GM18519 (cell line): ENCODE data around the gene GALNT14.

Experiments
- ATAC-seq: cut with Tn5 transposase; IDR thresholded peaks from one replicate; pipeline ENCODE4 v1.9.1; 2021; ENCODE audit warnings: mild to moderate bottlenecking, moderate library complexity; ENCODE audit not compliant: unreplicated experiment, low FRiP score

The GALNT14 gene

GRCh38 chr2:31089645-31090044, 48.6 kb downstream of the GALNT14 start:
- ATAC-seq, result no peak

GRCh38 chr2:31088504-31089195, 49.6 kb downstream of the GALNT14 start:
- ATAC-seq, result no peak

- ATAC-seq, result no peak
Observed at GRCh38 chr2:31087491-31087890, 50.7 kb downstream of the GALNT14 start.

GRCh38 chr2:31086590-31086989, 51.6 kb downstream of the GALNT14 start:
- ATAC-seq, result no peak

GRCh38 chr2:31083234-31083993, 54.8 kb downstream of the GALNT14 start:
- no peak for ATAC-seq

GRCh38 chr2:31082002-31082401, 56.2 kb downstream of the GALNT14 start:
- ATAC-seq, result no peak

- no peak for ATAC-seq
Observed at GRCh38 chr2:31081492-31081891, 56.7 kb downstream of the GALNT14 start.

GRCh38 chr2:31080361-31080760, 57.9 kb downstream of the GALNT14 start:
- ATAC-seq, result no peak

GRCh38 chr2:31079665-31080064, 58.6 kb downstream of the GALNT14 start:
- ATAC-seq, result no peak

- no peak for ATAC-seq
Observed at GRCh38 chr2:31078579-31079105, 59.6 kb downstream of the GALNT14 start.

GRCh38 chr2:31078011-31078410, 60.2 kb downstream of the GALNT14 start:
- no peak for ATAC-seq

- ATAC-seq, result no peak
Observed at GRCh38 chr2:31075941-31076590, 62.2 kb downstream of the GALNT14 start.

- no peak for ATAC-seq
Observed at GRCh38 chr2:31075431-31075830, 62.8 kb downstream of the GALNT14 start.

GRCh38 chr2:31071741-31072140, 66.5 kb downstream of the GALNT14 start:
- no peak for ATAC-seq

- ATAC-seq, result no peak
Observed at GRCh38 chr2:31070339-31071125, 67.7 kb downstream of the GALNT14 start.

GRCh38 chr2:31069643-31070325, 68.5 kb downstream of the GALNT14 start:
- no peak for ATAC-seq

GRCh38 chr2:31067259-31067658, 71.0 kb downstream of the GALNT14 start:
- ATAC-seq, result no peak

GRCh38 chr2:31066551-31066950, 71.7 kb downstream of the GALNT14 start:
- ATAC-seq, result no peak

GRCh38 chr2:31066086-31066485, 72.2 kb downstream of the GALNT14 start:
- ATAC-seq, result no peak

- ATAC-seq, result no peak
Observed at GRCh38 chr2:31065356-31065755, 72.9 kb downstream of the GALNT14 start.
